Stimulated activated CD8-positive, alpha-beta memory T cell treated with anti-CD3 and anti-CD28 coated beads, Interleukin-15, amount 100 ng/mL, for 1 hour (primary cell): ENCODE measurements around the gene HMGB1.

ENCODE experiments used
- DNase-seq: peaks from one replicate; pipeline ENCODE4 v3.0.0-alpha.2; 2020; ENCODE audit warnings: low read depth

The HMGB1 gene

GRCh38 chr13:30429721-30430694 lies 35.7 kb downstream of the HMGB1 start:
- DNase-seq, result no peak

- DNase-seq, result no peak
Observed at GRCh38 chr13:30429235-30429634, 36.5 kb downstream of the HMGB1 start.

DNA sequence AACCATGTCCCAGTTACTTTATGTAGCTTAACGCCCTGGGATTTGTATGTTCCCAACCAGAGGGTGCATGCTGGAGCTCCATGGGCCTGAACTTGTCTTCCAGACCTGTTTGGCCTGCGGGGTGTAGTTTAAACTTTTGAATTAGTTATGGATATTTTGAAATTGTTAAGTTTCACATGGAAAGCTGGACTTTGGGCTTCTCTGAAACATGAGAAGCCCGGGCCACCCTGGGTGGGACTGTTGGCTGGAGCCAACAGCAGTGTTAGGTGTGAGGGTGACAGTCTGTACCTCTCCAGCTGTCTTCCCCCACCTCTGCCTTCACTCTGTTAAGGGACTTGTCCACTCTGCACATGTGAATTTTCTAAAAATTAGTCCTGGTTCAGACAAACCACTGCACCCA lies 41.8 kb downstream of the HMGB1 start:
- DNase-seq, result no peak

DNA sequence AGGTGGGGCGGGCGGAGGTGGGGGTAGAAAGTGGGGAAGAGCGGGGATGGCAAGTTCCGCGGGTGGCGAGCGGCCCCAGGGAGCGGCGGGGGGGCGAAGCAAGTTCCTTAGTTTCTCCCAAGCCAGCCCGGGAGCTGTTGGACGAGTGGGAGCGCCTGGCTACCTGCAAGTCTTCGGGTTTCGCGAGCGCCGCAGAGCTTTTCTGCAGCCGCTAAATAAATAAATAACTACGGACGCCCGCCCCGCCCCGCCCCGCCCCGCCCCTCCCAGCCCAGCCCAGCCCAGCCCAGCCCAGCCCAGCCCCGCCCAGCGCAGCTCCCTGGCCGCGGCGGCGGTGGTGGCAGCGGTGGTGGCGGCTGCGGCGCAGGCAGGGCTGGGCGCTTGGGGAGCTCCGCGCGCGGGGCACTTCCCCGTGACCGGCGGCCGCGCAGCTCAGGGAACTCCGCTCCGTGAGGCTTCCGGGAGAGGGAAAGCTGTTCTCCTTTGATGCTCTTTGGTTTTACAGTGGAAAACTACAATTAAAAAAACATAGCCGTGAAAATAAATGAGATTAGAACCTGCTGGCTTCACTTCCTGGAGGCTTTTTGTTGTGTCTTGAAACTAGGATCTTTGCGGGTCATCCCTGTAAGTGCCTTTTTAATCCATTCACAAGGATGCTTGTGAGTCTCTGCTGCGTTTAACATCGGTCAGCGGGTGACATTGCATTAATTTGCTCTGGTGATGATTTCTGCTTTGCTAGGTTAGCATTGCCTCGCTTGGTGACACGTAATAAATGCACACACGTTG lies 43.5 kb downstream of the HMGB1 start, which contains the start of gene UBE2L5:
UBE2L5 (plus strand) TSS at position 440 of the 786 bp plus-strand sequence. CDS start 5,498 bp downstream, outside the sequence.
- peak; percentile 22 for DNase-seq

GRCh38 chr13:30421093-30422053 lies 44.4 kb downstream of the HMGB1 start:
- peak; percentile 8 for DNase-seq

- no peak for DNase-seq
Observed at GRCh38 chr13:30418717-30419459, 46.8 kb downstream of the HMGB1 start.

GRCh38 chr13:30418075-30418716 lies 47.5 kb downstream of the HMGB1 start:
- DNase-seq, result no peak

- DNase-seq, result no peak
Observed at GRCh38 chr13:30416471-30416870, 49.3 kb downstream of the HMGB1 start.

- no peak for DNase-seq
Observed at GRCh38 chr13:30415430-30416030, 50.2 kb downstream of the HMGB1 start.

- no peak for DNase-seq
Observed at GRCh38 chr13:30413842-30414241, 51.9 kb downstream of the HMGB1 start.

GRCh38 chr13:30412346-30412745 lies 53.4 kb downstream of the HMGB1 start:
- no peak for DNase-seq

DNA sequence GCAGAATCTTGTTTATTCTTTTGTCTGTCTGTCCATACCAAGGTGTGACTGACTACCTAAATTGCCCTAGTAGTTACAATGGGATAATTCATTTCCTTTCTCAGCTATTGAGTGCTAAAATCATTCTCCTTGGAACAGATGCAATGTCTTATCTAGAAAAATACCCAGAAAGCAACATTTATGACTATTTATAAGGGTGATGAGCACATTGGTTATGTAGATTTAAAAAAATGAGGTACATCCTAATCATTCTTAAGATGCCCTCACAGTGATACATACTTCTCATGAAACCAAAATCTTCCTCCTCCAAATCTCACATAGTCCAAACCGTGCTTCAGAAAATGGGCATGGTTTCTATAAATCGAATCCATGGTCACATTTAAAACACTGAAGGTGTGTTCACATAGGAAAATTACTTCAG lies 55.0 kb downstream of the HMGB1 start:
- no peak for DNase-seq

DNA sequence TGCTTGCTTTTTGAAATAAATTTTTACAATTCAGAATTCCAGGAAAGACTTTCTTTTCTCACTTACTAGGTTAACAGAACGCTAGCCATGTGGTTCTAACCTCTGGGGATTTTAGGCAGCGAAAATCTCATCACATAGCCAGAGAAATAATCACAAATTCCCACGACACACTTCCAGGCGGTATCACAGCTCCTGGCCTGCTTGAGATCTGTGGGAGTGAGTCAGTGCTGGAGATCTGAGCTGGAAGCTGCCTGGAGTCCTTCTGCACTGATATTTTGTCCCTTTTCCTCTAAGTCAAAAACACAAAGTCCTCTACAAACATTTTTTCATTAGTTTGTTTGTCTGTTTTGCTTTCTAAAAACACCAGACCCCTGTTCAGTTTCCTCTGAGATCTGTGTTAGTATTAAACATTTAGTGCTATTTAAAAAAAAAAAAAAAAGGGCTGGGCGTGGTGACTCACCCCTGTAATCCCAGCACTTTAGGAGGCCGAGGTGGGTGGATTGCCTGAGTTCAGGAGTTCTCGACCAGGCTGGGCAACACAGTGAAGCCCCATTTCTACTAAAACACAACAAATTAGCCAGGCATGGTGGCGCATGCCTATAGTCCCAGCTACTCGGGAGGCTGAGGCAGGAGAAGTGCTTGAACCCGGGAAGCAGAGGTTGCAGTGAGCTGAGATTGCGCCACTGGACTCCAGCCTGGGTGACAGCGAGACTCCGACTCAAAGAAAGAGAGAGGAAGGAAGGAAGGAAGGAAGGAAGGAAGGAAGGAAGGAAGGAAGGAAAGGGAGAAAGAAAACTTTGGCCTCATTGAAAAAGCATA lies 55.6 kb downstream of the HMGB1 start:
- DNase-seq, result no peak

DNA sequence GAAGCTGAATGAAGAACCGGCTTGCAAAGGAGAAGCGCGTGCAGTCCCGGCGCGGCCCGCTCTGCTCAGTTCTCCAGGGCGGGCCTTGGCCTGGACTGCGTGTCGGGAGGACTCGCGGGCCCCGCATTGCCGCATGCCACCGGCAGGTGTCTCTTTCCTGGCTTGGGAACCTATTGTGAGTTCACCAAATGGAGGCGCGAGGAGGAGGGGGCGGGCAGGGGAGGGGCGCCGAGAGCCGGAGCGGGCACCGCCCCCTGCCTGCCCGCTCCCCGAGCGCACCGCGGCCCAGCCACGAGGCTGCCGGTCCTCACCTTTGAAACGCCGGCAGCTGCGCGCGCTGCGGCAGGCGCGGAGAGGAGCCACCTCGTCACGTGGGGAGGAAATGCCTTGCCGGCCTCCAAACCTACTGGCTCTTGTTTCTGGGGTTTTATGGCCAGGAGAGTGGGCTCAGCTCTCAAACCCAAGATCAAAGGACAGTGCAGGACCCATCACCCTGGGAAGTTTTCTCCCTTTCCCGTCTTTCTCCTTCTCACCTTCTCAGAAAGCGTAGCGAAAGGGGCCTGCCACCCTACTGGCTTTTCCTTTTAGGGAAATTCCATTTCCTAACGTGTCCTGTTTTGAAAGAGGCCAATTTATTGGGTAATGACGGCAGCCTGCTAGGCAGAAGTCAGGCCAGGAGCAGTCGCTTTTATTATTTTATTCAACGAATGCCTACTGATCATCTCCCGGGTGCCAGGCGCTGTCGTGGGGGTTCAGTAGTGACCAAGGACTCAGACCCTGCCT lies 57.2 kb downstream of the HMGB1 start:
- DNase-seq, result peak; percentile 81

DNA sequence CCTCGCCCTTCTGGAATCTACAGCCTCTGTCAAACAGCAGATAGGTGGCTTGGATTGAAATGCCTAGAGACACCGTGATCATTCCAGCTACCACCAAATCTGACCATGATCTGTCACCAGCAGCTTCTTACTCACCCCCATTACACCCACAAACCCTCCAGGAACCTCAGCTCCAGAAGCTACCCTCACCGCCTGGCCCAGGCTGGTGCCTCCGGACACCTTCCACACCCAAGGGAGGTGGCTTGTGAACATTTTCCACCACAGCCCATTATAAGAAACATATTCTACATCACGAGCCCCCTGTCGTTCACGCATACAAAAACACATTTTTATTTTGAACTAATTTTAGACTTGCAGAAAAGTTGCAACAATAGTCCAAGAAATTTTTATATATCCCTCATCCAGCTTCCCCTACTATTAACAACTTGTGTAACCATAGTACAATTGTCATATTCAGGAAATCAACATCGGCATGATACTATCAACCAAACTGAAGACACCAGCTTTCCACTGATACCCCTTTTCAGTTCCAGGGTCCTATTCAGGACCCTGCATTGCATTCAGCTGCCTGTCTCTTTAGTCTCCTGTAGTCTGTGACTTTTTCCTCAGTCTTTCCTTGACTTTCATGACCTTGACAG lies 58.8 kb downstream of the HMGB1 start:
- DNase-seq, result no peak
